NB4 (cell line): ENCODE data around the gene CHMP3.

Source experiments
- MYC ChIP-seq: IDR thresholded peaks from 2 replicates; pipeline ENCODE4 v1.6.1; 2011; ENCODE audit warnings: low read depth, low read length
- POLR2A ChIP-seq: IDR thresholded peaks from 2 replicates; pipeline ENCODE4 v1.6.1; 2011; ENCODE audit warnings: mild to moderate bottlenecking; ENCODE audit not compliant: insufficient read length; ENCODE audit errors: extremely low read depth
- TF ChIP-seq, protein P1 (sequence below): IDR thresholded peaks from one replicate; pipeline ENCODE4 v1.5.1; 2012; ENCODE audit warnings: low read depth, low read length

DNA sequence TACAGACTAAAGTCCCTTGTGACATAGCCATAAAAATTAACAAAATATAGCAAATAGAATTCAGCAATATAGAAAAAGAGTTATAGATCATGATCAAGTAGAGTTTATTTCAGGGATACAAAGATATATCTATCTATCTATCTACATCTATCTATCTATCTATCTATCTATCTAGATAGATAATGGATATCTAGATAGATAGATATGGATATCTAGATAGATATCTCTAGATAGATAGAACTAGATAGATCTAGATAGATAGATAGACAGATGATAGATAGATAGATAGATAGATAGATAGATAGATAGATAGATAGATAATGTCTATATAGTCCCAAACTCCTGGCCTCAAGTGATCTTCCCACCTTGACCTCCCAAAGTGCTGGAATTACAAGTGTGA lies 17.3 kb upstream of the CHMP3 start:
- TF ChIP-seq, protein P1, sequence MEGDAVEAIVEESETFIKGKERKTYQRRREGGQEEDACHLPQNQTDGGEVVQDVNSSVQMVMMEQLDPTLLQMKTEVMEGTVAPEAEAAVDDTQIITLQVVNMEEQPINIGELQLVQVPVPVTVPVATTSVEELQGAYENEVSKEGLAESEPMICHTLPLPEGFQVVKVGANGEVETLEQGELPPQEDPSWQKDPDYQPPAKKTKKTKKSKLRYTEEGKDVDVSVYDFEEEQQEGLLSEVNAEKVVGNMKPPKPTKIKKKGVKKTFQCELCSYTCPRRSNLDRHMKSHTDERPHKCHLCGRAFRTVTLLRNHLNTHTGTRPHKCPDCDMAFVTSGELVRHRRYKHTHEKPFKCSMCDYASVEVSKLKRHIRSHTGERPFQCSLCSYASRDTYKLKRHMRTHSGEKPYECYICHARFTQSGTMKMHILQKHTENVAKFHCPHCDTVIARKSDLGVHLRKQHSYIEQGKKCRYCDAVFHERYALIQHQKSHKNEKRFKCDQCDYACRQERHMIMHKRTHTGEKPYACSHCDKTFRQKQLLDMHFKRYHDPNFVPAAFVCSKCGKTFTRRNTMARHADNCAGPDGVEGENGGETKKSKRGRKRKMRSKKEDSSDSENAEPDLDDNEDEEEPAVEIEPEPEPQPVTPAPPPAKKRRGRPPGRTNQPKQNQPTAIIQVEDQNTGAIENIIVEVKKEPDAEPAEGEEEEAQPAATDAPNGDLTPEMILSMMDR: no peak
- TF ChIP-seq POLR2A (no peak), MYC (no peak)
